ENCODE data around the gene NF2. TPM values are rescaled to one million over a fixed set of nuclear protein-coding genes. Genes with fewer than 3 reads are reported as not detected.

The NF2 gene
- polyA plus RNA-seq, 2 of the 4 experiments (the other 2 are of a cell fraction), result 14.4 to 23.7 TPM

GRCh38 chr22:29695129-29695926, 91.9 kb downstream of the NF2 start:
- ChIA-PET POLR2A (no interaction called here), CTCF (interaction anchor here (1.9 to 4.6 kb wide), 3 partner anchors 11 to 393 kb away, joined by 7 to 22 read pairs (median 12); no protein-coding TSS in a partner anchor)
- no peaks in the 10 kb centered on the region for H3K4me1 ChIP-seq

GRCh38 chr22:29697853-29698598, 94.6 kb downstream of the NF2 start:
- ChIA-PET CTCF (no interaction called here), POLR2A (no interaction called here)
- FAIRE-seq (no peak), DNase-seq (ENCODE audit: low read depth in 1 of 2, low spot score in 1 of 2) (no peak), ATAC-seq (no peak)
- peaks cover 24% of the 10 kb centered on the region for H3K4me1 ChIP-seq
- no peak overlapping the region for H3K4me2 ChIP-seq
- no peak for TF ChIP-seq HMGXB4 (CRISPR knock-in tag; IDR thresholded peaks at IDR 0.05; ENCODE audit: borderline replicate concordance)
- no peak for TF ChIP-seq REST (IDR thresholded peaks at IDR 0.05)
- no peak for TF ChIP-seq RARB (CRISPR knock-in tag; IDR thresholded peaks at IDR 0.05)
- no peak for TF ChIP-seq HOXB5 (CRISPR knock-in tag; IDR thresholded peaks at IDR 0.05)
- WGBS (ENCODE audit: missing lambda C conversion rate), result 89% methylated on average over 12 of the region's 16 CpGs
- H3K9me3 ChIP-seq, result no peaks in the 10 kb centered on the region
- H3K27ac ChIP-seq, result no peak overlapping the region
- H3K4me3 ChIP-seq, result no peak overlapping the region

More at GRCh38 chr22:29695129-29695926, 91.9 kb downstream of the NF2 start:
- ATAC-seq (no peak), DNase-seq (ENCODE audit: low read depth in 1 of 2, low spot score in 1 of 2) (no peak), FAIRE-seq (no peak)
- Histone ChIP-seq H3K27ac (no peak overlapping the region), H3K9me3 (no peaks in the 10 kb centered on the region), H3K4me2 (no peak overlapping the region), H3K4me3 (no peak overlapping the region)
- WGBS (ENCODE audit: missing lambda C conversion rate), result 97% methylated on average over 15 of the region's 33 CpGs
- no peak for TF ChIP-seq ESRRA (IDR thresholded peaks at IDR 0.05; ENCODE audit: borderline replicate concordance, low read length)
- no peak for TF ChIP-seq CHD2 (IDR thresholded peaks at IDR 0.05; ENCODE audit: low read length, partially characterized antibody)
- no peak for TF ChIP-seq HMGXB4 (CRISPR knock-in tag; IDR thresholded peaks at IDR 0.05; ENCODE audit: borderline replicate concordance)
- TF ChIP-seq GATA3 (IDR thresholded peaks at IDR 0.05; ENCODE audit: borderline replicate concordance), result no peak
- no peak for TF ChIP-seq ZC3H11A (IDR thresholded peaks at IDR 0.05)
- no peak for TF ChIP-seq RNF2 (IDR thresholded peaks at IDR 0.05; ENCODE audit: borderline replicate concordance, low read depth)
- no peak for TF ChIP-seq ZNF302 (CRISPR knock-in tag; IDR thresholded peaks at IDR 0.05)
- no peak for TF ChIP-seq CHD4 (IDR thresholded peaks at IDR 0.05; ENCODE audit: borderline replicate concordance)
- no peak for TF ChIP-seq KDM5A (IDR thresholded peaks at IDR 0.05)
- TF ChIP-seq FOXS1 (CRISPR knock-in tag; IDR thresholded peaks at IDR 0.05), result no peak
- TF ChIP-seq RCOR1 (IDR thresholded peaks at IDR 0.05; ENCODE audit: low read depth, low read length), result no peak
- TF ChIP-seq HOXB13 (CRISPR knock-in tag; IDR thresholded peaks at IDR 0.05; ENCODE audit: low read depth), result no peak
- TF ChIP-seq JUNB (IDR thresholded peaks at IDR 0.05), result no peak
- no peak for TF ChIP-seq HEYL (CRISPR knock-in tag; IDR thresholded peaks at IDR 0.05)
- no peak for TF ChIP-seq PHF8 (IDR thresholded peaks at IDR 0.05; ENCODE audit: borderline replicate concordance, low read depth)
- TF ChIP-seq EP300 (IDR thresholded peaks at IDR 0.05), result no peak
- no peak for TF ChIP-seq BCL3 (IDR thresholded peaks at IDR 0.05)
- TF ChIP-seq POLR2A (IDR thresholded peaks at IDR 0.05; ENCODE audit: low read length), result no peak
- no peak for TF ChIP-seq RARB (CRISPR knock-in tag; IDR thresholded peaks at IDR 0.05)

Data from A549 (cell line).